PC-9 (cell line): Measurements from ENCODE around the gene PKLR.

ENCODE experiments used
- CTCF ChIP-seq: fragments of 200-600 bp; sonication (generic); conservative IDR thresholded peaks from 2 replicates; pipeline ENCODE4 v1.6.1; 2017; ENCODE audit warnings: mixed run types, antibody characterized with exemption, mild to moderate bottlenecking, moderate library complexity
- EZH2 ChIP-seq: fragments of 200-600 bp; sonication (generic); IDR thresholded peaks from 2 replicates; pipeline ENCODE4 v1.8.0; 2017; ENCODE audit warnings: antibody characterized with exemption, low read depth

DNA sequence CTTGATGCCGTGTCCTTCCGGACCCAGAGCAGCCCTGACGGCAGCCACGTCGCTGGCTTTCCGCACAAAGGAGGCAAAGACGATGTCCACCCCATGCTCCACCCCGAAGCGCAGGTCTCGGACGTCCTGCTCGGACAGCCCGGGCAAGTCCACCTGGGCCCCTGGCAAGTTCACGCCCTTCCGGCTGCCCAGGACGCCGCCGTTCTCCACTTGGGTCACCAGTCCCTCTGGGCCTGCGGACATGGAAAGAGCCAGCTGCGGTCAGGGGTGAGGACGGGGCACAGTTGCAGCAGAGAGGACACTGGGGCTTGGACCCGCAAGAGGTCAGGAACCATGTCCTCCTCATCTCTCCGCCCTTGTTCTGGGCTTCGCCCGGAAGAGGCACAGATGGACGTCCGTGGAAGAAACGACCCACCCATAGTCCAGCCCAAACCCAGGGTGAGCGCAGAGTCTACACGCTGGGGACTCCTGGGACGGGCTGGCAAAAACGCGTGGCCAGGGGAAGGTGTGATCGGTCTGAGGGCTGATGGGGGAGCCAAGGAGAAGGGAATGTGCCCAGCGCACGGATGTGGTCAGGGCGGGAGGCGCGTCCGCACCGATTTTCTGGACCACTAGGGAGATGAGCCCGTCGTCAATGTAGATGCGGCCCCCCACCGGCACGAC, 6.6 kb downstream of the PKLR start:
- TF ChIP-seq EZH2 (no peak), CTCF (no peak)
